Right hindlimb (tissue), 1 donor: Measurements from ENCODE around the gene JPH4.
"Not testable (repeated sequence)": the region's sequence is repeated elsewhere in the genome, so short reads cannot be mapped to it uniquely, and the experiment has no call there.

Experiments
- DNase-seq: peaks from one replicate; pipeline ENCODE4 v3.0.0-alpha.2; 2018

JPH4 gene

DNA sequence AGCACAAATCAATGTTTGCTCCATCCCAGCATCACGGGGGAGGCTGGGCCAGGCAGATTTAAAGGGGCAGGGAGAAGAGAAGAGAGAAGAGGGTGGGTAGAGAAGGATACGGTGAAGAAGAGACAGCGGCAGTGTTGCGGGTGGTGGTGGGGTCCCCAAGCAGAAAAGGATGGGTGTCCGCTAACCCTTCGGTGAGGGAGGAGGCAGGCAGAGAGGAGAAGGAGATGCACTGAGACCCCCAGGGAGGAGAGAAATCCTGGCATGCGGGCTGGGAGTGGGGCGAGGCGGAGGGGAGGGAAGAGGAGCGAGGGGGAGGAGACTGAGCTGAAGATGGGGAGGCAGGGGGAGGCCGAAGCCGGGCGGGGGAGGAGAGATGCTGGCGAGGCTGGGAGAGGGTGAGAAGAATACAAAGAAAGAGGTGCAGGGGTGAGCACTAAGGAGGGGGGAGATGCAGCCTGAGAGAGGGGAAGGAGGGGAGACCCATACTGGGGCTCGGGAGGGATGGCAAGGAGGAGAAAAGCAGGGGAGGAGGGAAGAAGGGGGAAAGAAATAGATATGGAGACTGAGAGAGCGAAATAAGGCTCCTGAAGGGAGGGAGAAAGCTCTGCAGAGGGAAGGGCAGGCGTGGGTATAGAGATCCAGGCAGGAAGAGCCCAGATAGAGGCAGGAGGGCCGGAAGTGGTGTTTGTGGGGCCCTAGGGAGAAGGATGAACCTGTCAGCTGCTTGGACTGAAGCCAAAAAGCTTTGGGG, at the start of gene JPH4:
Gene JPH4, minus strand, starts transcription at position 231 of the 751 bp plus-strand sequence. CDS start 1,337 bp downstream, outside the sequence.
- peak; percentile 65 for DNase-seq

DNA sequence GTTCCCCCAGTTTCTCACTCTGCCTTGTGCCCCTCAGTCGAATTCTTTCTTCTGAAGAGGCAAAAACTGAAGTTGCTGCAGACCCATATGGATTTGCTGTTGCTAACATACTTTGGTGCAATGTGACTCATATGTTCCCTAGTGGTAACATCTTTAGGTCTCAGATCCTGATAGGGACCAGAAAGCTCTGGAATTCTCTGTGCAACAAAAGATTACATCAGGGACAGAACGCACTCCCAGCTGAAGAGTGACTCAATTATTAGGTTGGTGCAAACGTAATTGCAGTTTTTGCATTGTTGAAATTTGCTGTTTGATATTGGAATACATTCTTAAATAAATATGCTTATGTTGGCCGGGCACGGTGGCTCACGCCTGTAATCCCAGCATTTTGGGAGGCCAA, 49.4 kb upstream of the JPH4 start:
- DNase-seq = no peak

DNA sequence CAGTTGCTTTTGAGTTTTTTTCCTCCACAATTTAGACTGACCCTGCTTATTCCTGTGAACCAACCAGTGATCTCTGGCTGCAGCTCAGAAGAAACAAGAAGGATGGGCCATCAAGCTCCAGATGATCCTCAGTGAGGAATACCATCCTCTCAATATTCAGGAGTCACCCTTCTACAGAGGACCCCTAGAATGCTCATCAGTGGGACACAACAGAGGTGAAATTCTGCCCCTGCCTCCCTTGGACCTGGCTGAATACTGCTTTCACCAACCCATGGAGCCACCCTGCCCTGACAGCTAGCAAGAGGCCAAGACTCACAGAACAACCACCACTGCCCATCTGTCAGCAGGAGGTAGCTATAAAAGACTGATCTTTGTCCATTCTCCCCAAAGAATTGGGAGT, 48.4 kb upstream of the JPH4 start:
- DNase-seq = no peak

DNA sequence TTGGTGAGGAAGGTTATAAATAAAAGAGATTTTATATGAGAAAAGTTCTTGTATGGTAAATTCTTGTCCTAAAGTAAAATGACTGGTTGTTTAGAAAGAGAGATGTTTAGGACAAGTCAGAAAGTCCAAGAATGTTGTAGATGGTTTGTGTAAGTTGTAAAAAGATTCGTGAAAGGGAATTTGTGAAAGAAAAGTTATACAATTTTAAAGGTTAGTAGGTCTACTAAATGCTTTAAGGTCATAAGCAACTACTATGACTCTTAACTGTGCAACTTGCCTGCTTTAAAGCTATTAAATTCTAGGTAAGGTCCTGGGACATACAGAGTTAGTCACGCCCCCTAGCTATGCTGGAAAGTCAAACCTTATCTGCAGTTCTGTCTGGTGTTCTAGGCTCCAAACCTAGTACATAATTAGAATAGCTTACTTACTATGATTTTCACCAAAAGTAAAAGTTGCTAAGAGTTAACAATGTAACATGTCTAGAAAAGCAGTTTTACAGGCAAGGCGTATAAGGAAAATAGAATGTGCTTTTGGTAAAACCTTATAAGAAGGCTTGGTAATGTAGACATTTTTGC, 46.3 kb upstream of the JPH4 start:
- no peak for DNase-seq

DNA sequence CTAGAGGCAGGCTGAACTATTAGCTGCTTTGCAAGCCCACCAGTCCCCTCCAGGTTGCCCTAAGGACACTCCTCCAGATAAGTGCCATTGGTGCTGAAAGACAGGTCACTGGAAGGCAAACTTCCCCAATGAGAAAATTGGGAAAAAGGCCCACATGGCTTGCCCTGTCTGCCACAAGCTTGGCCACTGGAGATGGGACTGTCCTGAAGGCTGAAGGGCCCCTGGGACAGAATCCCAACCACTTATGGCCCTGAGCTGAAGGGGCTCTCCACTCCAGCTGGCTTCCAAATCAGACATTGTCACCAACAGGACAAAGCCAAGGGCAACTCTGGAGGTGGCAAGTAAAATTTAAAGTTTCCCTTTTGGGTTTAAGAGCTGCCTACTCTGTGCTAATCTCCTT, 45.4 kb upstream of the JPH4 start:
- DNase-seq = no peak

DNA sequence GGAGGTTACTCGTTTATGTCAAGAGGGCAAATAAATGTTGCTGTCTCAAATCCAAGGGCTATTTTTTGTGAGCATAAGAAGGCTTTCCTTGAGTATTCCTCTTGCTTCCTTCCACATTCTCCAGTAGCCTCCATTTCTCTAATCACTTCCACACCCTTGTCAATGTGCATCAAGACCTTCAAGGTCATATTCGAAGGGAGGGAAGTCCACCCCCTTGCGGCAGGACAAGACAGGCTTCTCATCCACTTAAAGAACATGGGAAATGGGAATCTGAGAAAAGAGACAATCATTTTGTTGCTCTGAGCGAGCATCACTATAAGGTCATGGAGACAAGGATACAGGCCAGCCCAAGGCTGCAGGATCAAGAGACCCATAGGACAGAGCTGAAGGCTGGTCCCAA, 44.4 kb upstream of the JPH4 start:
- no peak for DNase-seq

DNA sequence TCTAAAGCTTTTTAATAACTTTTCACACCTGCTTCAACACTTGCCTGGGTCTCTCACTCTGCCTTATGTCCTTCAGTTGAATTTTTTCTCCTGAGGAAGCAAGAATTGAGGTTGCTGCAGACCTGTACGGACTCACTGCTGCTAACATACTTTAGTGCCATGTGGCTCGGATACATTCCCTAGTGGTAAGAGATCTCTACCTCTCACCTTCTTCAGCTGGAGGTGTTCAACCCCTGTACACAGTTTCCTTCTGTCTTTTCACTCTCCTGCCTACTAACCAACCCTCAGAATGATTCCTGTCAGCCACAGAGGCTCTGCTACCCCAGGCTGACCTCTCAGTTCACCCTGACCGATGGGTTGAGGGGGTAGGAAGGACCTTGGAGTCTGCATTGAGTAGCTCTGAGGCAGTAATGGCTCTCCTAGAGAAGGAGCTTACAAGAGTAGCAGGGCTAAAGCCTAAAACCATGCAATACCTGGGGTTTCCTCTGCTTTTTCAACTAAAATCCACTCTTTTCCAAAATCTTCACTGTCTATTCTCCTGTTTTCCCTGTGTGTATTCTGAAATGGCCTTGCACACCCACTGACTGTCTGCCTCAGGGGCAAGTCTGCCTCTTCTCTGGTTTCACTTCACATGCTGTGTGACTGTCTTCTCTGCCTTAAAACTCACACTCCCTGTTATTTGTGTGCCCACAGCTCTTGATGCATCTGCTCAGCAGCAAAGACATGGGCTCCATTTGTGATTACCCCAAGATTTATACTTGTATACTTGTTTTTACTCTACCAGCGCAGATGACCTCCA, 43.5 kb upstream of the JPH4 start:
- DNase-seq = no peak

DNA sequence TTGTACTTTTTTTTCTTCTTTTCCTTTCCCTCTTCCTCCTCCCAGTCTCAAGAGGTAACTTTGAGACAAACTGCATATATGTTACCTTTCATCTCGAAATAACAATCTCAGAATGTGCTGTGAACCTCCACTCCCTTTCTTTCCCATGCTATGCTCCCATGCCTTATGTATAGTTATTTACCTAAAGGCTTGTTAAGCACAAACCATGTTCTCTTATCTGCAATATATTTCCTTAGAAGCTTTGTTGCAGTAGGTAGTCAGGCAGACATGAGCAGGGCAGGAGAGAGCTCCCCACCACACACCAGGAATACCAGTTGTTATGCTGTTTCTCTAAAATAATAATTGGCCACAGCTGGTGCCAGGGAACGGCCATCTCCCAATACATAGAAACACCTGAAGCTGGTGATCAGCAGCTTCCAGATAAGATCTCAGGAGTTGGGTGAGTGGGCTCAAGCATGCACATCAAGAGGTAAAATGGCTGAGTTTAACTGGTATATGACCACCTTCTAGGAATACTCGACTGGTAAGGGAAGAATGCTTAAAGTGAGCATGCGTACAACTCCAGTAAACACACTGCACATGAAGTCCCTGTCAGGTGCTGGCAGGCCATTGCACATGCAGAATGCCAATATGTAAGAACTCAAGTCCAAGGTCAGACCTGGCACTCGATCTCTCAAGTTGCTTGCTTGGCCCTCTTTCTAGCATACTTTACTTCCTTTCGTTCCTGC, 42.8 kb upstream of the JPH4 start:
- DNase-seq = no peak

DNA sequence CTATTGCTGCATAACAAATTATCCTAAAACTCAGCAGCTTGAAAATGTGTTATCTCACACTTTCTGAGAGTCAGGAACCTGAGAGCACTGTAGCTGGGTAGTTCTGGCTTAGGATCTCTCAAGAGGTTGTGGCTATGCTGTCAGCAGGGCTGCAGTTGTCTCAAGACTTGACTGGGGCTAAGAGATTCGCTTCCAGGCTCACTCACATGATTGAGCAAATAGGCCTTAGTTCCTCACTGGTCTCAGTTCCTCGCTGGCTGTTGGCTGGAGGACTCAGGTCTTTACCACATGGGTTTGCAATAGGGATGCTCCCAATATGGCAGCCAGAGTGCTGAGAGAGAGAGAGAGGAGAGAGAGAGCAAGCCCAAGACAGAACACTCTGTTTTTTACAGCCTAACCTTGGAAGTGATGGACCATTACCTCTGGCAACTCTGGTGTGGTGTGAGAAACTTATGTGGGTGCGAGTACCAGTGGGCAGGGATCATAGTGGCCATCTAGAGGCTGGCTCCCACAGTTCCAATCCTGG, 41.6 kb upstream of the JPH4 start:
- no peak for DNase-seq

DNA sequence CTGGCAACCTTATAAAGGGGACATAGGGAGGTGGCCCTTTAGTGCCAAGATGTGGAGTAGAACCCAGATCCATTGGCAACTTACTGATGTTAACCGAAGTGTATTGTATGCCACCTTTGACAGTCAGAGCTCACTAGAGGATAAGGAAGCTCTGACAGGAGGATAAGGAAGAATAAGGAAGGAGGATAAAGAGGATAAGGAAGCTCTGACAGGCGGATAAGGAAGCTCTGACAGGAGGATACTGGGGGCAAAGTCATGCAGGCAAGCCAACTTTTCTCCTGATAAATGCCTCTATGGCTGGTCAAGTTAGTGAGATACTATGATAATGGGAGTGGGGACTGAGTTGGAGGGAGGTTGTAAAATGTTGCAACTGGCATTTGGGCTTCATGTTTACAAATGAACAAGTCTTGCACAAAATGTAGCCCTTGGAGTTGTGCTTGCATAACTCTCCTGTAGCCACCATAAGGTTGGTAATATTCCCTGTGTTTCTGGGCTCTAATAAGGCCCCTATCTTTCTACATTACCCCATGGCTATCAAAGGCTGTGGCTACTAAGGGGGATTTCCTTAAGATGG, 39.9 kb upstream of the JPH4 start:
- no peak for DNase-seq

DNA sequence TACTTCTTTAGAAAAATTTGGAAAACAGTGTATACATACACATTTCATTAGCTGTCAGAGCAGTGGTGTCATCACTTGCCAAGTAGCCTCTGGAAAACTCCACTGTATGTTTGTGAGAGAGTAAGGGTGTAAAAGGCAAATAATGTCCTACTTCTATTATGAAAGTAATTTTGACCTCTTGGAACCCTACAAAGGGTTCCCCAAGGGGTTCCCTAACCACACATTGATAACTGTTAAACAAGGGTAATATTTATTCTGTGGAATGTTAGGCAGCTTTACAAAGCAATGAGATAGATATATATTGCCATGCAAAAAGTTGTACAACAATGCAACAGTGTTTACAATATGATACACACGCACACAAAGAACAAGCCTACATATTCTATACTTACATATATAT, 38.9 kb upstream of the JPH4 start:
- DNase-seq = no peak

DNA sequence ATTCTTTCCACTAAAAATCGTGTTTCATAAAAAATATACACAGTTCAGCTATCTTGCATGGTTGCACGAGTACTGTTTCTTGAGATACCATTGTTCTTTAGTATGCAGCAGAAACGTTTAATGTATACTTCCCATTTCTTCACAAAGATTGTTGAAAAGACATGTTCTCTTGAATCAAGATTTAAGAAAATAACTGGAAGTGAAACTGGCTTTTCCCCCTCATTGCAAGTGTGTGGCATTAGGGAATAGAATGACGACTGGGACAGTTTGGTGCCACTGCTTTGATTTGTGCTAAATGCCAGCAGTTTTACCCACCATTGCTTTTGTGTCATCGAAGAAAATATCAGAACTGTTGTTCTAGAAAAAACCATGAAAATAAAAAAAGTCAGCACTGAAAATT, 37.3 kb upstream of the JPH4 start:
- no peak for DNase-seq

DNA sequence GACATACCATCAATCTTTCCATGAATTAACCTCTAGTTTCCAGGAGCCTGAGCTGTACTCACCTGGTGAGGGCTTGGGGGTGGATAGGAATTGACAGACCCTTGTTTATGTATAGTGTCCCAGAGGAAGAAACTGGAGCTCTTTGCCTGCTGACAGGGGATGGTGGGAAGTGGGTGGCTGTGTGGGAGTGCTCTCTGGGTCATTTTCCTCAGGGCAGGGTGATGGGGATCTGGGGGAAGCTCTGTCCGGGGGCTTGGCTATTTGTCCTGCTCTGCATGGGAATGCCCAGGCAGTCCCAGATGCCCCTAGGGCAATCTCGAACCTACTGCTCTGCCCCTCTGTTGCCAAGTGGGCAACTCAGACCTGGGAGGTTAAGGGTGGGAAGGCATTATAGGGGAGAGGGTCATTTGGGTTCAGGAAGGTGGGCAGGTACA, 35.8 kb upstream of the JPH4 start:
- DNase-seq = no peak

DNA sequence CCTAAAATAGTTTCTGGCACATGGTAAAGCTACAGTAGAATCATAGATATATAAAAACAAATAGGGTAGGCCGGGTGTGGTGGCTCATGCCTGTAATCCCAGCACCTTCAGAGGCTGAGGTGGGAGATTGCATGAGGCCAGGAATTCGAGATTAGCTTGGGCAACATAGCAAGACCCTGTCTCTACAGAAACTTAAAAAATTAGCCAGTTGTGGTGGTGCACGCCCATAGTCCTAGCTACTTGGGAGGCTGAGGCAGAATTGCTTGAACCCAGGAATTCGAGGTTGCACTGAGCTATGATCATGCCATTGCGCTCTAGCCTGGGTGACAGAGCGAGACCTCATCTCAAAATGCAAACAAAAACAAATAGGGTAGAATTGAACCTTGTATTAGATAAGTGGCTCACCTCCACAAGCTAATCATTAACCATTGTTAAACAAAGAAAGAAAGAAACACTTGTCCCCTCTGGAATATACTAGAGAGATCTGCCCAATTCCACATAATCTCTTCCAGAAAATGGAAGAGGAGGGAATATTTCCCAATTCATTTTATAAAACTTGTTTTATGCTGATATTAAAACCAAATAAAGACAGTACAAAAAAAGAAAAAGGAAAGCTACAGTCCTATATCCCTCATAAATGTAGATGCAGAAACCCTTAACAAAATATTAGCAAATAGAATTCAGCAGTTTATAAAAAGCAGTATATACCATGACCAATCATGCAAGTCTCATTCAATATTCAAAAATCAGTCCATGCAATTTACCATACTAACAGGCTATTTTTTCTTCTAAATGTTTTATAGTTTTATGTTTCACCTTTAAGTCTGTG, 34.9 kb upstream of the JPH4 start:
- no peak for DNase-seq

DNA sequence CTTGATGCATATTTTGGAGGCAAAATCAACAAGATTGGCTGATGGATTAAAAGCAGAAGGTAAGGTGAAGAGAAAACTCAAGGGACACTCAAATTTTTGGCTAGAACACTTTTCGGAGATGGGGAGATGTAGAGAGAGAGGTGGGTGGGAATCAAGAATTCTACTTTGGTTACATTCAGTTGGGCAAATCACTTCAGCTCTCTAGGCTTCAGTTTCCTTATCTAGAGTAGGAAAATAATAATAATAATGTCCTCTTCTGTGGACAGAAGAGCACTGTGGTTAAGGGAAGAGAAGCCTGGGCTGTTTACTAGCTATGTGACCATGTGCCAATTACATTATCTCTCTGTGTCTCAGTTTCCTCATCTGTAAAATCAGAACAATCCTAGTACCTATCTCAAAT, 34.2 kb upstream of the JPH4 start:
- no peak for DNase-seq

DNA sequence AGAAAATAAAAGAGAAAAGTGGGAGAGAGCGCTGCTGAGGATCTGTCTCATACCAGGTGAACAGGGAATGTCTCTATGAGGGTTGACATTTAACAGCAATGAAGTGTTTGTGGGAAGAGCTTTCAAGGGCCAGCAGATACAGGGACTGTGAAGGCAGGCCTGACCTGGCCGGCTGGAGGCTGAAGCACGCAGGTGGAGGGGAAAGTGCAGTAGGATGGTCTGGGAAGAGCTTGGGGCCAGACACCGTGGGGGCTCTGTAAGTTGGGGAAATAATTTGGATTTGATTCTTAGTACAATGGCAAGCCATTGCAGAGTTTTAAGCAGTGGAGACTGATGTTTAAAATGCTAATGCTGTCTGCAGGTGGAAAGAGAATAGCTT, 33.8 kb upstream of the JPH4 start:
- no peak for DNase-seq

DNA sequence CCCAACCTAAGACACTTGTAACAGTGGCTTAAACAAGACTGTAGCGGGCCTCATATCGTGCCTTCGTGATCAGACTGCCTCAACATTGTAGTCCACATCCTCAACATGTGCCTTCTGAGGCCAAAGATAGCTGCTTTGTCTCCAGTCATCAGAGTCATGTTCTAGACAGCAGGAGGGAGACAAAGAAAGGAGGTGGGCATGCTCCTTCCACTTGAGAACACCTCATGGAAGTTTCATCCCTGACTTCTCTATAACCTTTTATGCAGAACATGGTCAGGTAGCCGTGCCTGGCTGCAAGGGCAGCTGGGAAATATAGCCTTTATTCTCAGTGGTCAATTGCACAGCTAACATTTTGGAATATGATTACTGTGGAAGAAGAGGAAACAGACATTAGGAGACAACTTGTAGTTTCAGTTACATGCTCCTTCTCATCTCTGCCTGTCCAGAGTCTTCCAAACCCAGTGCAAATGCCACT, 32.3 kb upstream of the JPH4 start:
- no peak for DNase-seq

DNA sequence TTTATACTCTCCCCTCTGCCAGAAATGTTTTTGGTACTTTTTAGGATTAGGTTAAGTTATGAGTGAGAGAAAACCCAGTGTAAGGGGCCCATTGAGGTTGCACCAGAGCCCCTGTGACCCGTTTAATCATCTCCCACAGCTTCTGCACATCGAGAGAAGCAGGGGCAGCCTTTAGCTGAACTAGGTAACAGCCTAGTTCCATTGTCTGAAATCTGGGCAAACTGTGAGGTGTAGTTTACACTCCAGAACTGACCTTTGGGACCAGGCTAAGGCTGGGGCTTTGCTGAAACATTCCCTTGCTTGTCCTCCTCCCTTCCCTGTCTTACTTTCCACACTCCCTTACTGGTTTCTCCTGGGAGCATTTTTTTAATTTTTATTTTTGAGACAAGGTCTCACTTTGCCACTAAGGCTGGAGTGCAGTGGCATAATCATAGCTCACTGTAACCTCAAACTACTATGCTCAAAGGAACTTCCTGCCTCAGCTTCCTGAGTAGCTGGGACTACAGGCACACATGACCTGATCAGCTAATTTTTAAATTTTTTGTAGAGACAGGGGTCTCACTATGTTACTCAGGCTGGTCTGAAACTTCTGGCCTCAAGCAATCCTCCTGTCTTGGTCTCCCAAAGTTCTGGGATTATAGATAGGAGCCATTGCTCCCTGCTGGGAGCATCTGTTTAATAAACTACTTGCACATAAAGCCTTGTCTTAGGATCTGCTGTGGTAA, 31.7 kb upstream of the JPH4 start:
- DNase-seq = no peak

DNA sequence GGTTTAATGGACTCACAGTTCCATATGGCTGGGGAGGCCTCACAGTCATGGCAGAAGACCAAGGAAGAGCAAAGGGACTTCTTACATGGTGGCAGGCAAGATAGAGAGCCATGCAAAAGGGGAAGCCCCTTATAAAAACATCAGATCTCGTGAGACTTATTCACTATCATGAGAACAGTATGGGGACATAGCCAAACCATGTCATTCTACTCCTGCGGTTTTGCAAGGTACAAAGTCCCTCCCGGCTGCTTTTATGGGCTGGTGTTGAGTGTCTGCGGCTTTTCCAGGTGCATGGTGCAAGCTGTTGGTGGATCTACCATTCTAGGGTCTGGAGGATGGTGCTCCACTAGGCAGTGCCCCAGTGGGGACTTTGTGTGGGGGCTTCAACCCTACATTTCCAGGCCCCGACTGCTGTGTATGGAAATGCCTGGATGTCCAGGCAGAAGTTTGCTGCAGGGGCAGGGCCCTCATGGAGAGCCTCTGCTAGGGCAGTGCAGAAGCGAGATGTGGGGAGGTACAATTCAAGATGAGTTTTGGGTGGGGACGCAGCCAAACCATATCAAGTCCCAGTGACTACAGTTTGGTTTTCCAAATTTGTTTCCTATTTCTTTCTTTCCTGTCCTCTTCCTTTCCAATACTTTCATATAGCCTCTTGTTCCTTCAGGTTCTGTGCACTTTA, 31.0 kb upstream of the JPH4 start:
- DNase-seq = not testable (repeated sequence)

DNA sequence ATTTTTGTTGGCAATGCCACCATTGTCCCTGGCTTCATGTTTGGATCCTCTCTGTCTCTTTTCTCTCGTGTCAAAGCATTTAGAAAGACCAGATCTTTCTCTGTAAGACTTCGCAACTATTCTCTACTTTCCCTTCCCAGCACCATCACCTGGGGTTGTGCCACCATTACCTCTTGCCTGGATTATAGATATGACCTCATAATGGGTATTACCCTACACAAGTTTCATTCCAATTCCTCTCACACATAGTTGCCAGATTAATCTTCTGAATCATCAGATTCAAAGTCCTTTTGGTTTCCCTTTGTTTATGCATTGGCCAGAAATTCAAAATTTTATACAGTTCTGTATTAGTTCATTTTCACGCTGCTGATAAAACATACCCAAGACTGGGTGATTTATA, 30.4 kb upstream of the JPH4 start:
- no peak for DNase-seq
